ENCODE measurements around the gene ADGRV1. TPM values are rescaled to one million over a fixed set of nuclear protein-coding genes. Genes with fewer than 3 reads are reported as not detected.
A peak's percentile ranks its signal among the peaks of the same experiment; 100 is the strongest.

Gene ADGRV1
- total RNA-seq, 1 donor from 2014 or later = 18.2 TPM

GRCh38 chr5:90546216-90546837, 12.3 kb upstream of the ADGRV1 start:
- no peaks in the 10 kb centered on the region for H3K36me3 Mint-ChIP-seq (ENCODE audit: unreplicated experiment)
- no peak for DNase-seq
- H3K4me3 Mint-ChIP-seq (ENCODE audit: unreplicated experiment) = no peak overlapping the region
- H3K27me3 Mint-ChIP-seq (ENCODE audit: unreplicated experiment) = no peaks in the 10 kb centered on the region
- no peak for TF ChIP-seq CTCF (IDR thresholded peaks at IDR 0.05; ENCODE audit: partially characterized antibody, unreplicated experiment)
- H3K9me3 Mint-ChIP-seq (ENCODE audit: unreplicated experiment) = no peaks in the 10 kb centered on the region
- H3K27ac Mint-ChIP-seq (ENCODE audit: unreplicated experiment) = no peak overlapping the region
- H3K4me1 Mint-ChIP-seq (ENCODE audit: low read depth, unreplicated experiment) = no peaks in the 10 kb centered on the region

GRCh38 chr5:90547072-90547536, 11.5 kb upstream of the ADGRV1 start:
- Mint-ChIP-seq H3K36me3 (ENCODE audit: unreplicated experiment) (no peaks in the 10 kb centered on the region), H3K4me3 (ENCODE audit: unreplicated experiment) (no peak overlapping the region), H3K4me1 (ENCODE audit: low read depth, unreplicated experiment) (no peaks in the 10 kb centered on the region), H3K9me3 (ENCODE audit: unreplicated experiment) (no peaks in the 10 kb centered on the region), H3K27ac (ENCODE audit: unreplicated experiment) (no peak overlapping the region), H3K27me3 (ENCODE audit: unreplicated experiment) (no peaks in the 10 kb centered on the region)
- TF ChIP-seq CTCF (IDR thresholded peaks at IDR 0.05; ENCODE audit: partially characterized antibody, unreplicated experiment) = no peak
- no peak for DNase-seq

- Mint-ChIP-seq H3K36me3 (ENCODE audit: unreplicated experiment) (no peaks in the 10 kb centered on the region), H3K27ac (ENCODE audit: unreplicated experiment) (no peak overlapping the region), H3K4me1 (ENCODE audit: low read depth, unreplicated experiment) (no peaks in the 10 kb centered on the region), H3K27me3 (ENCODE audit: unreplicated experiment) (no peaks in the 10 kb centered on the region), H3K4me3 (ENCODE audit: unreplicated experiment) (no peak overlapping the region), H3K9me3 (ENCODE audit: unreplicated experiment) (no peaks in the 10 kb centered on the region)
- TF ChIP-seq CTCF (IDR thresholded peaks at IDR 0.05; ENCODE audit: partially characterized antibody, unreplicated experiment) = no peak
- DNase-seq = peak; percentile 19
Measured at GRCh38 chr5:90548069-90548593, 10.5 kb upstream of the ADGRV1 start.

GRCh38 chr5:90549223-90549622, 9.4 kb upstream of the ADGRV1 start:
- no peaks in the 10 kb centered on the region for H3K9me3 Mint-ChIP-seq (ENCODE audit: unreplicated experiment)
- H3K4me3 Mint-ChIP-seq (ENCODE audit: unreplicated experiment) = no peak overlapping the region
- H3K4me1 Mint-ChIP-seq (ENCODE audit: low read depth, unreplicated experiment) = no peaks in the 10 kb centered on the region
- no peak overlapping the region for H3K27ac Mint-ChIP-seq (ENCODE audit: unreplicated experiment)
- no peaks in the 10 kb centered on the region for H3K27me3 Mint-ChIP-seq (ENCODE audit: unreplicated experiment)
- no peak for TF ChIP-seq CTCF (IDR thresholded peaks at IDR 0.05; ENCODE audit: partially characterized antibody, unreplicated experiment)
- H3K36me3 Mint-ChIP-seq (ENCODE audit: unreplicated experiment) = no peaks in the 10 kb centered on the region
- no peak for DNase-seq

GRCh38 chr5:90549729-90550275, 8.8 kb upstream of the ADGRV1 start:
- TF ChIP-seq CTCF (IDR thresholded peaks at IDR 0.05; ENCODE audit: partially characterized antibody, unreplicated experiment) = no peak
- H3K9me3 Mint-ChIP-seq (ENCODE audit: unreplicated experiment) = no peaks in the 10 kb centered on the region
- H3K36me3 Mint-ChIP-seq (ENCODE audit: unreplicated experiment) = no peaks in the 10 kb centered on the region
- H3K4me3 Mint-ChIP-seq (ENCODE audit: unreplicated experiment) = no peak overlapping the region
- DNase-seq = no peak
- no peaks in the 10 kb centered on the region for H3K4me1 Mint-ChIP-seq (ENCODE audit: low read depth, unreplicated experiment)
- no peak overlapping the region for H3K27ac Mint-ChIP-seq (ENCODE audit: unreplicated experiment)
- no peaks in the 10 kb centered on the region for H3K27me3 Mint-ChIP-seq (ENCODE audit: unreplicated experiment)

Data from glutamatergic neuron (in vitro differentiated cells).